B cell (primary cell): ENCODE data around the gene LARP4.
"Not testable (repeated sequence)": the region's sequence is repeated elsewhere in the genome, so short reads cannot be mapped to it uniquely, and the experiment has no call there.

Source experiments
- EZH2 ChIP-seq: IDR thresholded peaks from 2 replicates; pipeline ENCODE4 v1.6.1; 2012; ENCODE audit warnings: borderline replicate concordance, low read depth, mild to moderate bottlenecking, moderate library complexity, low read length; ENCODE audit not compliant: insufficient read depth, poor library complexity, severe bottlenecking
- TF ChIP-seq, protein P1 (sequence below): fragments of 200-600 bp; IDR thresholded peaks from one replicate; pipeline ENCODE4 v1.8.0; 2022; ENCODE audit warnings: antibody characterized with exemption, mild to moderate bottlenecking

DNA sequence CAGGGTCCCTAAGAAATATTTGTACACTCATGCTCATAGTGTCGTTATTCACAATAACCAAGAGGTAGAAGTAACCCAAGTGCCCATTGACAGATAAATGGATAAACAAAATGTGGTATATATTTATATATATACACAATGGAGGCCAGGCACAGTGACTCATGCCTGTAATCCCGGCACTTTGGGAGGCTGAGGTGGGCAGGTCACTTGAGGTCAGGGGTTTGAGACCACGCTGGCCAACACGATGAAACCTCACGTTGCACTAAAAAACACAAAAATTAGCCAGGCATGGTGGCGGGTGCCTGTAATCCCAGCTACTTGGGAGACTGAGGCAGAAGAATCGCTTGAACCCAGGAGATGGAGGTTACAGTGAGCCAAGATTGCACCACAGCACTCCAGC is 30.0 kb upstream of the LARP4 start:
- TF ChIP-seq EZH2, result not testable (repeated sequence)
- TF ChIP-seq, protein P1, sequence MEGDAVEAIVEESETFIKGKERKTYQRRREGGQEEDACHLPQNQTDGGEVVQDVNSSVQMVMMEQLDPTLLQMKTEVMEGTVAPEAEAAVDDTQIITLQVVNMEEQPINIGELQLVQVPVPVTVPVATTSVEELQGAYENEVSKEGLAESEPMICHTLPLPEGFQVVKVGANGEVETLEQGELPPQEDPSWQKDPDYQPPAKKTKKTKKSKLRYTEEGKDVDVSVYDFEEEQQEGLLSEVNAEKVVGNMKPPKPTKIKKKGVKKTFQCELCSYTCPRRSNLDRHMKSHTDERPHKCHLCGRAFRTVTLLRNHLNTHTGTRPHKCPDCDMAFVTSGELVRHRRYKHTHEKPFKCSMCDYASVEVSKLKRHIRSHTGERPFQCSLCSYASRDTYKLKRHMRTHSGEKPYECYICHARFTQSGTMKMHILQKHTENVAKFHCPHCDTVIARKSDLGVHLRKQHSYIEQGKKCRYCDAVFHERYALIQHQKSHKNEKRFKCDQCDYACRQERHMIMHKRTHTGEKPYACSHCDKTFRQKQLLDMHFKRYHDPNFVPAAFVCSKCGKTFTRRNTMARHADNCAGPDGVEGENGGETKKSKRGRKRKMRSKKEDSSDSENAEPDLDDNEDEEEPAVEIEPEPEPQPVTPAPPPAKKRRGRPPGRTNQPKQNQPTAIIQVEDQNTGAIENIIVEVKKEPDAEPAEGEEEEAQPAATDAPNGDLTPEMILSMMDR, result not testable (repeated sequence)
